Effector CD4-positive, alpha-beta T cell (primary cell): ENCODE data around the gene MCF2L.

Experiments
- DNase-seq: peaks from one replicate; pipeline ENCODE4 v3.0.0-alpha.2; 2020

The MCF2L gene

GRCh38 chr13:112983042-112983305, 14.0 kb downstream of the MCF2L start:
- no peak for DNase-seq

GRCh38 chr13:112983428-112984196, 14.6 kb downstream of the MCF2L start:
- no peak for DNase-seq

GRCh38 chr13:112984501-112984900, 15.5 kb downstream of the MCF2L start:
- DNase-seq: no peak

GRCh38 chr13:112984954-112985802, 16.2 kb downstream of the MCF2L start:
- DNase-seq: no peak

- no peak for DNase-seq
Measured at GRCh38 chr13:112985803-112986408, 16.9 kb downstream of the MCF2L start.

GRCh38 chr13:112986470-112986869, 17.5 kb downstream of the MCF2L start:
- DNase-seq: no peak

- no peak for DNase-seq
Measured at GRCh38 chr13:112986946-112987681, 18.1 kb downstream of the MCF2L start.

GRCh38 chr13:112987682-112988024, 18.6 kb downstream of the MCF2L start:
- DNase-seq: no peak

GRCh38 chr13:112990783-112991182, 21.8 kb downstream of the MCF2L start:
- no peak for DNase-seq

- DNase-seq: no peak
Measured at GRCh38 chr13:112991609-112992008, 22.6 kb downstream of the MCF2L start.

GRCh38 chr13:112992931-112993680, 24.1 kb downstream of the MCF2L start:
- no peak for DNase-seq

GRCh38 chr13:112994084-112994780, 25.2 kb downstream of the MCF2L start:
- no peak for DNase-seq

- DNase-seq: no peak
Measured at GRCh38 chr13:112994781-112995355, 25.9 kb downstream of the MCF2L start.

- DNase-seq: no peak
Measured at GRCh38 chr13:112995395-112996191, 26.6 kb downstream of the MCF2L start.

GRCh38 chr13:112996671-112997091, 27.7 kb downstream of the MCF2L start:
- DNase-seq: no peak

- DNase-seq: no peak
Measured at GRCh38 chr13:112997188-112998130, 28.4 kb downstream of the MCF2L start.

- DNase-seq: no peak
Measured at GRCh38 chr13:112998521-112999280, 29.7 kb downstream of the MCF2L start.

- no peak for DNase-seq
Measured at GRCh38 chr13:112999414-113000177, 30.6 kb downstream of the MCF2L start.
